T-helper 2 cell (primary cell): ENCODE results near the gene POLR3C.
"Not testable (repeated sequence)": the region's sequence is repeated elsewhere in the genome, so short reads cannot be mapped to it uniquely, and the experiment has no call there.

ENCODE experiments used
- DNase-seq, 5 experiments: peaks; one replicate each; pipeline versions ENCODE4 v3.0.0 to v3.0.0-alpha.2; 2012 to 2022
- total RNA-seq, 2 donors: gene quantifications; one replicate each; lab custom pipeline; 2026; lab: John Stamatoyannopoulos, UW

POLR3C gene
- total RNA-seq: 32.1 to 38.4 reads per million in 2 donors

DNA sequence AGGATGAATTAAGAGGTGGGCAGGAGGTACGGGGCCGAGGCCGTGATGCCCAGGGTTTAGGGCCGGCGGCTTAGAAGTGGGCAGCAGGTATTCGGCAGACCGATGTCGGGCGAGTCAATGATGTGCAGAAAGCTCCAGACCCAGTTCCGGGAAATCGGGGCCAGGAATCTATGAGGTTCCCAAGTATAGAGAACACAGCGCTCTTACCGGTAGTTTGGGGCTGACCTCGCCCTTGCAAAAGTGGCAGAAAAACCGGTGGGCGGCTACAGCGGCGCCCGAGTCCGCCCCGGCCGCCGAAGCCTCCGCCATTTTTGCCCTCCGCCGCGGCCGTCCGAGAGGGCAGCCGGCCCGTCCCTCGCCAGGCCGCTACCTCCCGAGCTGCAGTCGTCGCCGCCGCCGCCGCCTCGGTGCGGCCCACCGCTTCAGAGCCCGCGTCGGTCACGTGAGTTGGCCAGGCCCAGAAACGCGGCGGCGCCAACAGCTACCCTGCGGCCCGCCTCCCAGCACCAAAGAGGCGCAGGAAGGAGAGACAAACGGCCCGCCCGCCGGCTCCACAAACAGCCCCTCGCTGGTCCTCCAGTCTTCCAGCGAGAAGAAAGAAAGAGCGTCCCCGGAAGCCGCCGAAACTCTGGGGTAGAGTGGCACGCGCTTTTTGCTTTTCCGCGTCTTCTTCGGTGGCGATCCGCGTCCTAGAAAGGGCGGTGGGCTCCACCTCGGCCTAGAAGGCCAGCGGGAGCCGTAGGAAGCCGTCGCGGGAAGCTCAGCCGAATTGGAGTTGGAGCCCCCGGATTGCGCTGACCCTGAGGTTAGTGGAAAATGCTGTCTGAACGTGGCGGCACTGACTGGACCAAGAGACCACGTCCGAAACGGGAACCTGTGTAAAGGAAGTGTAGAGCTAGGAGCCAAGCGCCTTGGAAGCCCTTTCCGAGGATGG is at the start of gene POLR3C, which contains the start of gene RNF115:
POLR3C (plus strand) TSS at position 636 of the 934 bp plus-strand sequence. CDS start 1,577 bp downstream, outside the sequence.
RNF115 (minus strand) TSS at position 531 of the 934 bp plus-strand sequence; CDS start at position 309, 222 bp downstream.
- peak; percentile 70 to 95 (median 81) for DNase-seq

DNA sequence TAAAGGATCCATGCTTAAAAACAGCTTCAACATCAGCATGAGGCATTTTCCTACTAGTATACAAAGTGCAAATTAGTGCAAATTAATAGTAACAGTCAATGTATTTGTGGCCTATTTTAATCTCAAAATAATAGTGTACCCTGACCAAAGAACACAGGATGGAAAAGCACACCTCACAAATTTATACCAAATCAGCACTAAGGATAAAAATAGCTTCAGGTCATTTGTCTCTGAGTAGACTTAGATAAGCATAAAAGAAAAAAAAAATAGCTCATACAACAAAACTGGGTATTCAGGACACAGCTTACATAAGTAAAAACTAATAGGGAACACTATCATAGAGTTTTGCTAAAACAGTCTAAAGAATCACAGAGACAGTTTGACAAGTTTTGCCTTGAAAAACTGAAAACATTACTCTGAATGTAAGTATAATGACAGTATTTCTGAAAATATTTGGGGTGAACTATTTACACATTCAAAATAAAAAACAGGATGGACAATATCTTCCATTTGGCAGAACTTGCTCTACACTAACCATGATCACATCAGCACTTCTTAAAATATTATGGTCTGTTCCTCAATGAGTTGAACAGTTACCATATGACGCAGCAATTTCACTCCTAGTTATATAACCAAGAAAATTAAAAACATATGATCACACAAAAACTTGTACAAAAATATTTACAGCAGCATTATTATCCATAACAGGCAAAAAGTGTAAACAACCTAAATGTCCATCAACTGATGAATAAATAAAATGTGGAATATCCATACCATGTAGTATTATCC is 46.4 kb upstream of the POLR3C start:
- DNase-seq: no peak

DNA sequence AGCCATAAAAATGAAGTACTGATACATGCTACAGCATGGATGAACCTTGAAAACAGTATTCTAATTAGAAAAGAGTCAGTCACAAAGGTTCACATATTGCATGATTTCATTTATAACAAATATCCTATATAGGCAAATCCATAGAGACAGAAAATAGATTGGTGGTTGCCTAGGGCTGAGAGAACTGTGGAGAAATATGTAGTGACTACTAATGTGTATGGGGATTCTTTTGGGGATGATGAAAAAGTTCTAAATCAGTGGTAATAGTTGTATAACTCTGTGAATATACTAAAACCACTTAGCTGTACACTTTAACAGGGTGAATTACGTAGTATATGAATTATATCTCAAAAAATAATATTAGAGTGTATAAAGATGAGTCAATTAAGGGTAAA is 45.9 kb upstream of the POLR3C start:
- DNase-seq: no peak

- DNase-seq: peak in 1 of 5 experiments; percentile 11
Measured at GRCh38 chr1:145782272-145783099, 41.5 kb upstream of the POLR3C start.

DNA sequence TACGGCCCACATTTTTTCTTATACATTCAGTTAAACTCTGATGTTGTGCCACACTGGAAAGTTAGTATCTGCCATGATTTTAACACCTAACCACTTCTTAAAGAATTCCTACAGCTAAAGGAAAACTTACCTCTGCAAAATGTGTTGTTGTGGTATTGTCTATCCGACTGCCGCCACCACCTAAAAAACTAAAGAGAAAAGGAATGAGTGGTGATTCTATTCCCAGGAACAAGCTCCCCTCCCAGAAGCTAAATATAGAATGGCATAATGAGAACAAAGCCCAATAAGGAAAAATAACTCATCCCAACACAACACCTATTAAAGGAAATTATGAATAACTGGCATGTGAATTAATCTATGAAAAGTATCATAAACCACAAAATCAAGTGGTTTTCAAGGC is 39.6 kb upstream of the POLR3C start:
- no peak for DNase-seq

GRCh38 chr1:145785547-145785946 is 38.5 kb upstream of the POLR3C start:
- peak in 1 of 5 experiments; percentile 18 for DNase-seq

DNA sequence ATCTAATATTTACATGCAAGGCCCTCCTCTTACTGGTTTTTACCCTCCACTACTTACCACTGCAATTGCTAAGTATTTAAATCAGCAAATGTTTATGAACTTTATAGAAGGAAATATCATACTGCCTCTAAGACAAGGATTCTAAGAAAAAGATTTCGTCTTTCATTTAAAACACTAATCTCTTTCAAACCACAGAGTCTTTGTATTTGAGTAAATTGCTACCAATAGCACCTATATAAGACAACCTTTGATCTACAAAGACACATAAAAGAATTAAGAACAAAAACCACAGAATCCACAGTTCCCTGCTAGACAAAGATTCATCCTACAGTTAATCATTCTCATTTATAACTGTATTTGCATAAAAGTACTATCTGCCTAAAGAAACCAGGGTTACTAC is 37.7 kb upstream of the POLR3C start:
- DNase-seq: peak in 1 of 5 experiments; percentile 34

DNA sequence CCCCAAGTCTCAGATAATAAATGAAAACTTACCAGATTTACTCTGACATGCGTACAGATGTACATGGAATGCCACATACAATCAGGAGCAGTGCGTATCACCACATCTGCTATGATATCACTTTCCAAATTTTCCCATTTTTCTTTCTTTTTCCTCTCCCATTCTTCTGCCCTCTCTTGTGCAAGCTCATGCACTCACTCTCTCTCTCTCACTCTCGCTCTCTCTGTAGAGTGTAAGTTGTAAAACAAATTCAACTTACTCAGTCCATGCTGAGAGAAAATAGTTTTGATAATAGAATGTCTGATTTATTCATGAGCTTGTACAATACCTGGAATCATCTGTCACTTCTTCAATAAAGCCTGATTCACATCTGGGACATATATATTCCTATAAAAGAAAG is 35.4 kb upstream of the POLR3C start:
- DNase-seq: no peak

DNA sequence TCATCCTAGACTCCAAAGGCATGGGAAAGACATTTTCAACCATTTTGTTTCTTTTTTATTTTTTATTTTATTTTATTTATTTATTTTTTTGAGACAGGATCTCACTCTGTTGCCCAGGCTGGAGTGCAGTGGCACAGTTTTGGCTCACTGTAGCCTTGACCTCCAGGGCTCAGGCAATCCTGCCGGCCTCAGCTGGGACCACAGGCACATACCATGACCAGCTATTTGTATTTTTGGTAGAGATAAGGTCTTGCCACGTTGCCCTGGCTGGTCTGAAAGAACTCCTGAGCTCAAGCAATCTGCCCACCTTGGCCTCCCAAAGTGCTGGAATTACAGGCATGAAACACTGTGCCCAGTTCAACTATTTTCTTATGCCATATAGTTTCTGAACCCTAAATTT is 32.1 kb upstream of the POLR3C start:
- DNase-seq: not testable (repeated sequence)

- no peak for DNase-seq
Measured at GRCh38 chr1:145792484-145792883, 31.5 kb upstream of the POLR3C start.

GRCh38 chr1:145795257-145795881 is 28.6 kb upstream of the POLR3C start:
- no peak for DNase-seq

GRCh38 chr1:145796753-145797152 is 27.2 kb upstream of the POLR3C start:
- no peak for DNase-seq

GRCh38 chr1:145799806-145800205 is 24.2 kb upstream of the POLR3C start:
- no peak for DNase-seq

DNA sequence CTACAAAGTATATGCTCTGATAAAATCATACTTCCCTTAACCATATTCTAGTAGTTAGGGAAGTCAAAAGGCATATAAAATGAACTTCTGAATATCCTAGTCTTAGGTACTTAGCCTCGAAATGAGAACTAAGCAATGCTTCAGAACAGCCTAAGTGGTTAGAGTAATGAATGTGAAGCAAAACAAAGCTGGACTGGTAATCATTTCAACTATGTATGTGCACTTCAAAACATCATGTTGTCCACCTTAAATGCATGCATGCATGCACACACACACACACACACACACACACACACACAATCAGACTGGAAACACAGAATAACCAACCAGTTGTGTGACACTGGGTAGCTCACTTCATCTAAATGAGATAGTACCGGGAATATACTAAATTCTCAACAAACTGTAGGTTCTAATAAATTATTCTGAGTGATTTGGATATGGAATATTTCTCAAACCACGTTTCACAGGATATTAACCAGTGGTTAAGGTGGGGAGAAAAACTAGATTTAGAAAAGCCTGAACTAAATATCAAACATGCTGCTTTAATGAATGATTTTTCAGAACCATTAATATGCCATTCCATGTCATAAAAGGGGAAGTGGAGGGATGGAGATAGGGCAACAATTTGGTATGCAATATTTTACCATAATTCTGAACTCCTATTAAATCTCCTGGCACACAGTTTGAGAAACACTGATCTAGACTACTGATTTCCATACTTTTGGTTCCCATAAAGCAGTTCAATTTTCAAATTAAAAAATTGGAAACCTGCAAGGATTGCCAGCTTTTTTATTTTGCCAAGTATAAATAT is 19.6 kb upstream of the POLR3C start:
- DNase-seq: no peak

- no peak for DNase-seq
Measured at GRCh38 chr1:145805057-145805456, 18.9 kb upstream of the POLR3C start.

DNA sequence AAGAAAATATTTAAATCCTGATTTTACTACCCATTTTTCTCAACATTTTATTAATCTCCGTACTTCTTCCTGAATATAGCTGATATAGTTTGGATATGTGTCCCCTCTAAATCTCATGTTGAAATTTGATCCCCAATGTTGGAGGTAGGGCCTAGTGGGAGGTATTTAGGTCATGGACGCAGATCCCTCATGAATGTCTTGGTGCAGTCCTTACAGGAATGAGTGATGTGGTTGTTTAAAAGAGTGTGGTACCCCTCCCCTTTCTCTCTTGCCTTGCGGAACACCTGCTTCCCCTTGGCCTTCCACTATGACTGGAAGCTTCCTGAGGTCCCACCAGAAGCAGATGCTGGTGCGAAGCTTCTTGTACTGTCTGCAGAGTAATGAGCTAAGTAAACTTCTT is 17.6 kb upstream of the POLR3C start:
- DNase-seq: no peak

- DNase-seq: no peak
Measured at GRCh38 chr1:145806844-145807243, 17.2 kb upstream of the POLR3C start.

GRCh38 chr1:145812977-145813810 is 10.8 kb upstream of the POLR3C start:
- DNase-seq: not testable (repeated sequence)

DNA sequence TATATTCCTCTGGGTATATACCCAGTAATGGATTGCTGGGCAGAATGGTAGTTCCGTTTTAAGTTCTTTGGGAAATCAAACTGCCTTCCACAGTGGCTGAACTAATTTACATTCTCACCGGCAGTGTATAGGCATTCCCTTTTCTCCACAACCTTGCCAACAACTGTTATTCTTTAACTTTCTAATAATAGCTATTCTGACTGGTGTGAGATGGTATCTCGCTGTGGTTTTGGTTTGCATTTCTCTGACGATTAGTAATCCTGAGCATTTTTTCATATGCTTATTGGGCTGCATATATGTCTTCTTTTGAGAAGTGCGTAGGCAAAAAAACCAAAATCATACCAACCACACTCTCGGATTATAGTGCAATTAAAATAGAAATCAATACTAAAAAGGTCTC is 5.9 kb upstream of the POLR3C start:
- DNase-seq: not testable (repeated sequence)

DNA sequence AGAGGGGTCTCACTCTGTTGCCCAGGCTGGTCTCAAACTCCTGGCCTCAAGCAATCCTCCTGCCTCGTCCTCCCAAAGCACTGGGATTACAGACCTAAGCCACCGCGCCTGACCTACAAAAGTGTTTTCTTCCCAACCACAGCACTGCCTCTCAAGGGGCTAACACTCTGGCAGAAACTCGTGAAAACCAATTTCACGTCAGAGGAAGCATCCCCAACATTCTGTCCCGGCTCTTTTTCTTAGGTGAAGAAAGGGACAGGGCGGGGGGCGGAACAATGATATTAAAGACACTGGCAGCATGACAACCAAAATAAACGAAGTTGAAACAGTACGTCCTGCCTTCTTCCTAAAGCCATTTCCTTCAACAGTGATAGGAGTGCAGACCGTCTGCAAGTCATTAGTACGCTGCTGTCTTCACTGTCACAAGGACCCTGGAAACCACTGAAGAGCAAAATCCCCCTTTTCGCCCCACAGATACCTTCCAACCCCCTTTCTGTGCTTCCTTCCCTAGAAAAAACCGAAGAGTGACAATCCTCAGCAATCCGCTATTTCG is 1.1 kb upstream of the POLR3C start:
- DNase-seq: not testable (repeated sequence)
